SK-N-SH treated with all-trans-retinoic acid at 6 μM for 48 hours (cell line): ENCODE data around the gene HS3ST3A1.

Experiments
- ATAC-seq: fragments of 200-7000 bp; cut with Tn5 transposase; 3 replicates; pipeline ENCODE4 v1.9.1; 2020; ENCODE audit warnings: mild to moderate bottlenecking, moderate library complexity
- ARNTL ChIP-seq: fragments of 450-650 bp; formaldehyde crosslinking; IDR thresholded peaks from 2 replicates; pipeline ENCODE4 v1.5.0; 2020; ENCODE audit warnings: low read depth, mild to moderate bottlenecking, moderate library complexity, borderline replicate concordance
- BACH2 ChIP-seq: fragments of 250-450 bp; sonication (Bioruptor Pico); IDR thresholded peaks from 2 replicates; pipeline ENCODE4 v1.9.0; 2021; ENCODE audit warnings: mild to moderate bottlenecking, borderline replicate concordance
- CSDC2 ChIP-seq: fragments of 250-450 bp; sonication (Bioruptor Pico); IDR thresholded peaks from 2 replicates; pipeline ENCODE4 v1.5.0; 2020; ENCODE audit warnings: mild to moderate bottlenecking, moderate library complexity
- ESRRG ChIP-seq: fragments of 250-450 bp; sonication (Bioruptor Pico); IDR thresholded peaks from 2 replicates; pipeline ENCODE4 v1.6.1; 2021; ENCODE audit warnings: mild to moderate bottlenecking
- GLIS3 ChIP-seq: fragments of 250-450 bp; sonication (Bioruptor Pico); IDR thresholded peaks from 2 replicates; pipeline ENCODE4 v1.5.0; 2020; ENCODE audit warnings: mild to moderate bottlenecking, moderate library complexity
- ISL1 ChIP-seq: fragments of 250-450 bp; sonication (Bioruptor Pico); IDR thresholded peaks from 2 replicates; pipeline ENCODE4 v2.1.2; 2022; ENCODE audit warnings: mild to moderate bottlenecking, moderate library complexity
- RARB ChIP-seq: fragments of 250-450 bp; sonication (Bioruptor Pico); IDR thresholded peaks from 2 replicates; pipeline ENCODE4 v1.8.0; 2021; ENCODE audit warnings: mild to moderate bottlenecking, moderate library complexity
- SNAI2 ChIP-seq: fragments of 250-450 bp; sonication (Bioruptor Pico); IDR thresholded peaks from 2 replicates; pipeline ENCODE4 v1.5.0; 2020; ENCODE audit warnings: mild to moderate bottlenecking, moderate library complexity
- TOX ChIP-seq: fragments of 250-450 bp; sonication (Bioruptor Pico); IDR thresholded peaks from 2 replicates; pipeline ENCODE4 v1.8.0; 2021; ENCODE audit warnings: mild to moderate bottlenecking, moderate library complexity, borderline replicate concordance
- ZC3H10 ChIP-seq: fragments of 250-450 bp; sonication (Bioruptor Pico); IDR thresholded peaks from 2 replicates; pipeline ENCODE4 v1.5.1; 2021; ENCODE audit warnings: mild to moderate bottlenecking, moderate library complexity
- ZFP3 ChIP-seq: fragments of 250-450 bp; sonication (Bioruptor Pico); IDR thresholded peaks from 2 replicates; pipeline ENCODE4 v1.5.0; 2020; ENCODE audit warnings: mild to moderate bottlenecking, moderate library complexity
- ZFP30 ChIP-seq: fragments of 450-650 bp; formaldehyde crosslinking; IDR thresholded peaks from 2 replicates; pipeline ENCODE4 v1.5.0; 2022; ENCODE audit warnings: mild to moderate bottlenecking, moderate library complexity
- ZNF565 ChIP-seq: fragments of 450-650 bp; formaldehyde crosslinking; conservative IDR thresholded peaks from 2 replicates; pipeline ENCODE4 v1.5.0; 2020; ENCODE audit warnings: low read depth, mild to moderate bottlenecking, moderate library complexity
- ZNF8 ChIP-seq: fragments of 450-650 bp; formaldehyde crosslinking; IDR thresholded peaks from 2 replicates; pipeline ENCODE4 v1.5.0; 2020; ENCODE audit warnings: mild to moderate bottlenecking, moderate library complexity
- TF ChIP-seq, protein P1 (sequence below): fragments of 250-450 bp; sonication (Bioruptor Pico); IDR thresholded peaks from 2 replicates; pipeline ENCODE4 v1.5.0; 2020; ENCODE audit warnings: mild to moderate bottlenecking, moderate library complexity
- TF ChIP-seq, protein P2 (sequence below): fragments of 250-450 bp; sonication (Bioruptor Pico); IDR thresholded peaks from 2 replicates; pipeline ENCODE4 v1.8.0; 2021; ENCODE audit warnings: low read depth, mild to moderate bottlenecking, moderate library complexity, borderline replicate concordance
- TF ChIP-seq, protein P3 (sequence below): fragments of 250-450 bp; sonication (Bioruptor Pico); IDR thresholded peaks from 2 replicates; pipeline ENCODE4 v1.5.1; 2020; ENCODE audit warnings: low read depth, mild to moderate bottlenecking, moderate library complexity
- TF ChIP-seq, protein P4 (sequence below): fragments of 250-450 bp; sonication (Bioruptor Pico); IDR thresholded peaks from 2 replicates; pipeline ENCODE4 v1.8.0; 2020; ENCODE audit warnings: mild to moderate bottlenecking, moderate library complexity, borderline replicate concordance

Gene HS3ST3A1

DNA sequence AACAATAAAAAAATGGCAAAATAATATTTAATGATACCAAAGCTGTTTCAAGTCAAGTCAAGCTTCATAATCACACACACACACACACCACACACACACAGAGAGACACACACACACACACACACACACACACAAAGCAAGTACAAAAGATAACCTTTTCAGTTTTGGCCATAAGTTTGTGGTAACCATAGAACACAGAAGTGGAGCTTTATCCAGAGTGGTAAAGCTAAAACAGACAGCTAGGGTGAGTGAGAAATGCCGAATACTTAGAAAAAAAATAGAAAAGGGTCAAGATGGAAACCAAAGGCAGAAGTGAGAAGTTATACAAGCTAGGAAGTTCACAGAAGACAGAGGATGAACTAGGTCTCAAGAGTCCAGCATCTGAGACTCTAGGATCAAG lies 79.0 kb downstream of the HS3ST3A1 start (continued):
- TF ChIP-seq, protein P1, sequence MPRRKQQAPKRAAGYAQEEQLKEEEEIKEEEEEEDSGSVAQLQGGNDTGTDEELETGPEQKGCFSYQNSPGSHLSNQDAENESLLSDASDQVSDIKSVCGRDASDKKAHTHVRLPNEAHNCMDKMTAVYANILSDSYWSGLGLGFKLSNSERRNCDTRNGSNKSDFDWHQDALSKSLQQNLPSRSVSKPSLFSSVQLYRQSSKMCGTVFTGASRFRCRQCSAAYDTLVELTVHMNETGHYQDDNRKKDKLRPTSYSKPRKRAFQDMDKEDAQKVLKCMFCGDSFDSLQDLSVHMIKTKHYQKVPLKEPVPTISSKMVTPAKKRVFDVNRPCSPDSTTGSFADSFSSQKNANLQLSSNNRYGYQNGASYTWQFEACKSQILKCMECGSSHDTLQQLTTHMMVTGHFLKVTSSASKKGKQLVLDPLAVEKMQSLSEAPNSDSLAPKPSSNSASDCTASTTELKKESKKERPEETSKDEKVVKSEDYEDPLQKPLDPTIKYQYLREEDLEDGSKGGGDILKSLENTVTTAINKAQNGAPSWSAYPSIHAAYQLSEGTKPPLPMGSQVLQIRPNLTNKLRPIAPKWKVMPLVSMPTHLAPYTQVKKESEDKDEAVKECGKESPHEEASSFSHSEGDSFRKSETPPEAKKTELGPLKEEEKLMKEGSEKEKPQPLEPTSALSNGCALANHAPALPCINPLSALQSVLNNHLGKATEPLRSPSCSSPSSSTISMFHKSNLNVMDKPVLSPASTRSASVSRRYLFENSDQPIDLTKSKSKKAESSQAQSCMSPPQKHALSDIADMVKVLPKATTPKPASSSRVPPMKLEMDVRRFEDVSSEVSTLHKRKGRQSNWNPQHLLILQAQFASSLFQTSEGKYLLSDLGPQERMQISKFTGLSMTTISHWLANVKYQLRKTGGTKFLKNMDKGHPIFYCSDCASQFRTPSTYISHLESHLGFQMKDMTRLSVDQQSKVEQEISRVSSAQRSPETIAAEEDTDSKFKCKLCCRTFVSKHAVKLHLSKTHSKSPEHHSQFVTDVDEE (CRISPR knock-in tag), result no peak
- TF ChIP-seq, protein P2, sequence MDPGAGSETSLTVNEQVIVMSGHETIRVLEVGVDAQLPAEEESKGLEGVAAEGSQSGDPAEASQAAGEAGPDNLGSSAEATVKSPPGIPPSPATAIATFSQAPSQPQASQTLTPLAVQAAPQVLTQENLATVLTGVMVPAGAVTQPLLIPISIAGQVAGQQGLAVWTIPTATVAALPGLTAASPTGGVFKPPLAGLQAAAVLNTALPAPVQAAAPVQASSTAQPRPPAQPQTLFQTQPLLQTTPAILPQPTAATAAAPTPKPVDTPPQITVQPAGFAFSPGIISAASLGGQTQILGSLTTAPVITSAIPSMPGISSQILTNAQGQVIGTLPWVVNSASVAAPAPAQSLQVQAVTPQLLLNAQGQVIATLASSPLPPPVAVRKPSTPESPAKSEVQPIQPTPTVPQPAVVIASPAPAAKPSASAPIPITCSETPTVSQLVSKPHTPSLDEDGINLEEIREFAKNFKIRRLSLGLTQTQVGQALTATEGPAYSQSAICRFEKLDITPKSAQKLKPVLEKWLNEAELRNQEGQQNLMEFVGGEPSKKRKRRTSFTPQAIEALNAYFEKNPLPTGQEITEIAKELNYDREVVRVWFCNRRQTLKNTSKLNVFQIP (CRISPR knock-in tag), result no peak
- TF ChIP-seq ZNF8 (CRISPR knock-in tag), result no peak

DNA sequence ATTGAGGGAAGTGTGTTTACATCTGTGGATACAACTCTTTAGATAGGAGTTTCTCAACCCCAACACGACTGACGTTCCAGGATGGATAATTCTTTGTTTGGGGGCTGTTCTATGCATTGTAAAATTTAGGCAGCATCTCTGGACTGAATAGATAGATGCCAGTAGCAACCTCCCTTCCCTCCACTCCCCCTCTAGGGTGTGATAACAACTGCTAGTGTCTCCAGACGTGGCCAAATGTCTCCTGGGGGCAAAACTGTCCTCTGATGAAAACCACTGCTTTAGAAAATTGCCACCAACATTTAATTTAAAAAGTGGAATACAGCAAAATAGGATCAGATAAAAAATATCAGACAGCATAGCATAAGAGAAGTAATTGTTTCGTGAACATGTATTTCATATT lies 79.9 kb downstream of the HS3ST3A1 start:
- ATAC-seq, result no peak
- TF ChIP-seq CSDC2 (CRISPR knock-in tag) (no peak), ARNTL (CRISPR knock-in tag) (no peak), SNAI2 (CRISPR knock-in tag) (no peak), ISL1 (CRISPR knock-in tag) (no peak), ZFP30 (no peak)
- TF ChIP-seq, protein P3, sequence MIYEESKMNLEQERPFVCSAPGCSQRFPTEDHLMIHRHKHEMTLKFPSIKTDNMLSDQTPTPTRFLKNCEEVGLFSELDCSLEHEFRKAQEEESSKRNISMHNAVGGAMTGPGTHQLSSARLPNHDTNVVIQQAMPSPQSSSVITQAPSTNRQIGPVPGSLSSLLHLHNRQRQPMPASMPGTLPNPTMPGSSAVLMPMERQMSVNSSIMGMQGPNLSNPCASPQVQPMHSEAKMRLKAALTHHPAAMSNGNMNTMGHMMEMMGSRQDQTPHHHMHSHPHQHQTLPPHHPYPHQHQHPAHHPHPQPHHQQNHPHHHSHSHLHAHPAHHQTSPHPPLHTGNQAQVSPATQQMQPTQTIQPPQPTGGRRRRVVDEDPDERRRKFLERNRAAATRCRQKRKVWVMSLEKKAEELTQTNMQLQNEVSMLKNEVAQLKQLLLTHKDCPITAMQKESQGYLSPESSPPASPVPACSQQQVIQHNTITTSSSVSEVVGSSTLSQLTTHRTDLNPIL (CRISPR knock-in tag), result no peak

DNA sequence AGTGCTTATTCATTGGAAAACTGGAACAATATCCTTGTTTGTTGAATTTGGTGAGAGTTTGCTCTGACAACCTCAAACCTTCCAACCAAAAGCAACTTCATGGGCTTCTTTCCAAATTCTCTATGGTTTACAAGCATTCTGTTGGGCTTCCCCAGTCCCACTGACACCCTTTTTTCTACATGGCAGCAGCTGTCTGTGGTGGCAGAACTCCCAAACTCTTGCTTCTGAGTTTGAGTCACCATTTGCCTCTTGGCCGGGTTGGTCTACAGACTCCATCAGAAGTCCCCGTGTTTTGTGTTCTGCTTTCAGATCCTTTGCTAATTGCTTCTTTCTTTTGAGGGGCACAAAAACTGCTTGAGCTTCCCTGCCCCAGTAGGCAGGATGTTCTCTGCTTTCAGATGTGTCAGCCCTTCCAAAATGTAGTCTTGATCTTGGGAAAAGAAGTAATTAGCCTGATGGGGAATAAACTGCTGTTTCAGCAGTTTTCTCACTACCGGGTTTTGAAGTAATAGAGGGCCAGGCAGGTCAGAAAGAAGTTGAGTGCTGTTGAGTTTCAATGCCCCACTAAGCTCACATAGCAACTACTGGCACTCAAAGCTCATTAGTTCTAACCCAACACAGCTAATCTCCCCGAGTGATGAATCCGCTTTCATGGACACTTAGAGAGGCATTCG lies 80.7 kb downstream of the HS3ST3A1 start:
- no peak for TF ChIP-seq GLIS3 (CRISPR knock-in tag)
- no peak for TF ChIP-seq ESRRG
- TF ChIP-seq, protein P3 (CRISPR knock-in tag), result no peak
- TF ChIP-seq BACH2 (CRISPR knock-in tag), result no peak
- no peak for TF ChIP-seq ZC3H10
- no peak for TF ChIP-seq ZNF565 (CRISPR knock-in tag)
- no peak for TF ChIP-seq ZNF8 (CRISPR knock-in tag)
- no peak for TF ChIP-seq RARB (CRISPR knock-in tag)
- no peak for TF ChIP-seq CSDC2 (CRISPR knock-in tag)
- no peak for ATAC-seq

DNA sequence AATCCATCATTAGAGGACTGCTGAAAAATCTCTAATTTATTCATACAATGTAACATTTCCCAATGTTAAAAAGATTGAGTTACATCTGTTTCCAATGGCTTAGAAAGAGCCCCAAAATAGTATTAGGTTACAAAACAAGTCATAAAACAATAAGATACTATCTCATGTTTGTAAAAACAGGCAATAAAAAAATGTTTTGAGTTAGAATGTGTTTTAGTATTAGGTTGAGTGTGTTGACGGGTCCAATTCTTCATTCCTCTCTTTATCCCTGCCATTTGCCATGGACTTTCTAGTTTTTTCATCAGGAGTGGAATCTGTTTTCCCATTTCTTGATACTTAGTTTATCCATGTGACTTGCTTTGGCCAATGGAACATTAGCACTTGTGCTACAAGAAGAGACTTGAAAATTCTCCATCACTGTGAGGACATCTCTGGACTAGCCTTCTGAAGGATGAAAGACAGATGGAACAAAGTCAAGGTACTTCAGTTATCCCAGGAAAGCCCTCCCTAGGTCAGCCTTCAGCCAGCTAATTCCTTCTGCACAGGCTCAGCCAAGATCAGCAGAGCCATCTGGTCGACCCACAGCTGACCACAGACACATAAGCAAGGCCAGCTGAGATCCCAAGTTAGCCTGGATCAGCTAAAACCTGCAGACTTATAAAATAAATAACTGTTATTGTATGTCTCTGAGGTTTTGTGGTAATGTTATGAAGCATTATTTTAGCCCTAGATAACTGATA lies 83.3 kb downstream of the HS3ST3A1 start:
- TF ChIP-seq GLIS3 (CRISPR knock-in tag) (no peak), ZNF8 (CRISPR knock-in tag) (no peak), BACH2 (CRISPR knock-in tag) (no peak), ZFP30 (no peak), ZFP3 (CRISPR knock-in tag) (no peak), ISL1 (CRISPR knock-in tag) (no peak), RARB (CRISPR knock-in tag) (no peak), ESRRG (no peak), TOX (CRISPR knock-in tag) (no peak)
- TF ChIP-seq, protein P3 (CRISPR knock-in tag), result no peak
- TF ChIP-seq, protein P4, sequence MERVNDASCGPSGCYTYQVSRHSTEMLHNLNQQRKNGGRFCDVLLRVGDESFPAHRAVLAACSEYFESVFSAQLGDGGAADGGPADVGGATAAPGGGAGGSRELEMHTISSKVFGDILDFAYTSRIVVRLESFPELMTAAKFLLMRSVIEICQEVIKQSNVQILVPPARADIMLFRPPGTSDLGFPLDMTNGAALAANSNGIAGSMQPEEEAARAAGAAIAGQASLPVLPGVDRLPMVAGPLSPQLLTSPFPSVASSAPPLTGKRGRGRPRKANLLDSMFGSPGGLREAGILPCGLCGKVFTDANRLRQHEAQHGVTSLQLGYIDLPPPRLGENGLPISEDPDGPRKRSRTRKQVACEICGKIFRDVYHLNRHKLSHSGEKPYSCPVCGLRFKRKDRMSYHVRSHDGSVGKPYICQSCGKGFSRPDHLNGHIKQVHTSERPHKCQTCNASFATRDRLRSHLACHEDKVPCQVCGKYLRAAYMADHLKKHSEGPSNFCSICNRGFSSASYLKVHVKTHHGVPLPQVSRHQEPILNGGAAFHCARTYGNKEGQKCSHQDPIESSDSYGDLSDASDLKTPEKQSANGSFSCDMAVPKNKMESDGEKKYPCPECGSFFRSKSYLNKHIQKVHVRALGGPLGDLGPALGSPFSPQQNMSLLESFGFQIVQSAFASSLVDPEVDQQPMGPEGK (CRISPR knock-in tag), result no peak
- TF ChIP-seq, protein P1 (CRISPR knock-in tag), result no peak
- TF ChIP-seq, all 23 proteins: peak for 0
- ATAC-seq, result no peak
